ENCODE results near the gene NCR2.

DNA sequence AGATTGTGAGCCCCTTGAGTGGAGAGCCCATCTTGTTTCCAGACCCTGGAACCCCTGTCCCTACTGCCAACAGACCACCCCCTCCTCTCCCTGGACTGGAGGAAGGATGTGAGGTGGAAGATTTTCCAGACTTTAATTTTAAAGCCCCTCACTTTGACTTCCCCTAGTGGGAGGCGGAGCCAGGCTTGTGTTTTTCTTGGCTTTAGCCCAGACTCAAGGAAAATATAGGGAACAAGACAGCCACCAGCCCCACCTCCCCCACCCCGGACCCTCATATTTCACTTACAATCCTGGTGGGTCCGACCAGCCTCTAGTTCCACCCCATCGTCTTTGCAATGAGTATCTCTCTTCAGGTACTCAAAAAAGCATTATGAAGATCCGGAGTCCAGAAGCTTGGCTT, 40.8 kb downstream of the NCR2 start:
- no peak for TF ChIP-seq GATA2 (IDR thresholded peaks at IDR 0.05; ENCODE audit: low read depth, low read length)
- no peak for TF ChIP-seq GATA3 (IDR thresholded peaks at IDR 0.05; ENCODE audit: low read depth, low read length)

Measured in SH-SY5Y (cell line).